ENCODE measurements around the gene PABPN1. TPM values are rescaled to one million over a fixed set of nuclear protein-coding genes. Genes with fewer than 3 reads are reported as not detected.
"Not testable (repeated sequence)": the region's sequence is repeated elsewhere in the genome, so short reads cannot be mapped to it uniquely, and the experiment has no call there.

Gene PABPN1
- total RNA-seq, result 86.9 TPM

DNA sequence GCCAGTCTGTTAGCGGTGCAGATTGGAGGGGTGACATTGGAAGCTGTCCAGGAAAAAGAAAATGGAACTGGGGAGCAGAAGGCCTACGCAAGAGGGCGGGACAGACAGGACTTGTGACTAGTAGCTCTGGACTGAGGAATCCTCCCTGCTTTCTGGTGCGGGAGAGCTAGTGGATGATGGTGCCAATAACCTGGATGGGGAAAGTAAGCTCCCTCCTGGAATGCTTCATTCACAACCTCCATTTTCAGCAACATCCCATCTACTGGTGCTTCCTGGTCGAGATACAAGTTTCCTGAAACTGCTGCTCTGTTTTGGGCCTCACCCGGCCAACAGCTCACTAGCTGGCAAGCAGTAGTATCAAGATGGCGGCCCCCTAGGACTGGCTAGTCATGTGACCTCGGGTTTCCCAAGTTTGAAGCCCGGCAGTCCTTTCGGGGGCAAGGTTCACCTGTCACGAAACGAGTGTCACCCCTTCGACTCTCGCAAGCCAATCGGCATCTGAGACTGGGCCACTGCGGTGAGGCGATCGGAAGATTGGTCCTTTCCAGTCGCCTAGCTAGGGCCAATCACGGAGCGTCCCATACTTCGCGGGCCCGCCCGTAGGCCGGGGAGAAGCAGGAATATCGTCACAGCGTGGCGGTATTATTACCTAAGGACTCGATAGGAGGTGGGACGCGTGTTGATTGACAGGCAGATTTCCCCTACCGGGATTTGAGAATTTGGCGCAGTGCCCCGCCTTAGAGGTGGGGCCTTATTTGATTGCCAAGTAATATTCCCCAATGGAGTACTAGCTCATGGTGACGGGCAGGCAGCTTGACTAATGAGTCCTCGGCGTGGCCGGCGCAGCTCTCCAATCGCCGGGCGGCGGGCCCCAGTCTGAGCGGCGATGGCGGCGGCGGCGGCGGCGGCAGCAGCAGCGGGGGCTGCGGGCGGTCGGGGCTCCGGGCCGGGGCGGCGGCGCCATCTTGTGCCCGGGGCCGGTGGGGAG lies at the start of gene PABPN1:
Gene PABPN1 (plus strand): TSS at position 874 of the 988 bp plus-strand sequence. CDS start 13 bp downstream, at position 887.
- ATAC-seq (peak; percentile 87), DNase-seq (ENCODE audit: low spot score) (peak; percentile 100)

GRCh38 chr14:23275412-23275811 lies 45.8 kb upstream of the PABPN1 start:
- ATAC-seq, result no peak
- DNase-seq (ENCODE audit: low spot score), result no peak

- ATAC-seq (no peak), DNase-seq (ENCODE audit: low spot score) (no peak)
These were observed 44.1 kb upstream of the PABPN1 start for GRCh38 chr14:23277189-23277588.

DNA sequence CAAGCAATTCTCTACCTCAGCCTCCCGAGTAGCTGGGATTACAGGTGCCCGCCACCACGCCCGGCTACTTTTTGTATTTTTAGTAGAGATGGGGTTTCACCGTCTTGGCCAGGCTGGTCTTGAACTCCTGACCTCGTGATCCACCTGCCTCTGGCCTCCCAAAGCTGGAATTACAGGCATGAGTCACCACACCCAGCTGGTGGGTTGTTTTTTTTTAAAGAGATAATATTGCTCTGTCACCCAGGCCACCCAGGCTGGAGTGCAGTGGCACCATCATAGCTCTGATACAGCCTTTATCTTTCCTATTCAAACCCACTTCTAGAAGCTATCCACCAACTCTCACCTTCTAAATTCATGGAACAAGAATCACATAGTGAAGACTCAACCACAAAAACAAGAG lies 43.3 kb upstream of the PABPN1 start:
- ATAC-seq, result not testable (repeated sequence)

GRCh38 chr14:23281247-23281646 lies 40.0 kb upstream of the PABPN1 start:
- ATAC-seq, result no peak

More for the DNA sequence above, 43.3 kb upstream of the PABPN1 start:
- not testable (repeated sequence) for DNase-seq (ENCODE audit: low spot score)

GRCh38 chr14:23284654-23285529 lies 36.4 kb upstream of the PABPN1 start:
- ATAC-seq (peak; percentile 2), DNase-seq (ENCODE audit: low spot score) (no peak)

More at GRCh38 chr14:23281247-23281646, 40.0 kb upstream of the PABPN1 start:
- no peak for DNase-seq (ENCODE audit: low spot score)

DNA sequence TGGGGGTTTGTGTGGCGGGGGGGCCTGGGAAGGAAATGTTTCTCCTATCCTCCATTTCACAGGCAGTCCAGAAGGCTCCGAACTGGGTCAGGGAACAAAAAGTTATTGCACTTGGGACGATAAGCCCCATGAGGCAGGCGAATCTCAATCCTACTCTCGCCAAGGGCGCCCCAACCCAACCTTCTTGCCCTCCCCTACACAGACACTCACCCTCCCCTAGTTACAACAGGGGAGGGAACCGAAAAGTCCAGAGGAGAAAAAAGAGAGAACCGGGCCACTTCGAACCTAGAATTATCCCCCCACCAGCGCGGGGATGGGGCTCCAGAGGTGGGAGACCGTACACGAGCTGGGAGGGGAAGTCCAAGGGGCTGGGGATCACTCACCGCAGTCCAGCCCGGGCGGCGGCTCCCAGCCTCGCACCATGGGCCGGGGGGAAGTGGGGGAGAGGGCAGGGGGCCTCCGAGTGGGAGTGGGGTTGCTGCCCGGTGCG lies 35.7 kb upstream of the PABPN1 start:
- ATAC-seq, result peak; percentile 28
- DNase-seq (ENCODE audit: low spot score), result no peak

GRCh38 chr14:23286020-23286901 lies 35.0 kb upstream of the PABPN1 start, which contains the start of gene HOMEZ:
Gene HOMEZ (minus strand): TSS chr14:23286132. CDS start chr14:23285952, 180 bp downstream.
- peak; percentile 97 for ATAC-seq
- DNase-seq (ENCODE audit: low spot score), result peak; percentile 100

DNA sequence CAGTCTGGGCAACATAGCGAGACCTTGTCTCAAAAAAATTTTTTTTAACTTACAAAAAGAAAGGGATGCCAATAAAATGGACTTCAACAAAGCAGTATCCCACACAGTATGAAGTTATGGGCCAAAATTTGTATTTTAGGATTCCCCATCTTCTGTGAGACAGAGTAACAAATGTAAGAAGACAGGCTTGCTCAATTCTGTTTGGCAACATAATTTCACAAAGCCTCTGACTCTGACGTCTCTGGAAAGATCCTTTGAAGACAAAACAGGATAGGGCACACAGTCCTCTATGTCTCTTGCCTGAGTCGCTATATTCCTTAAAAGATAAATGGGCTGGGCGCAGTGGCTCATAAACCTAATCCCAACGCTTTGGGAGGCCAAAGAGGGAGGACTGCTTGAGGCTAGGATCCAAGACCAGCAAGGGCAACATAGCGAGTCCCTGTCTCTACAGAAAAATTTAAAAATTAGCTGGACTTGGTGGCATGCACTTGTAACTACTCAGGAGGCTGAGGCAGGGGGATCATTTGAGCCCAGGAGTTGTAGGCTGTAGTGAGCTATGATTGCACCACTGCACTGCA lies 34.3 kb upstream of the PABPN1 start:
- DNase-seq (ENCODE audit: low spot score) (no peak), ATAC-seq (no peak)

- DNase-seq (ENCODE audit: low spot score), result no peak
- peak; percentile 92 for ATAC-seq
These were observed 26.3 kb upstream of the PABPN1 start for GRCh38 chr14:23294734-23295561.

- ATAC-seq (no peak), DNase-seq (ENCODE audit: low spot score) (no peak)
These were observed 25.1 kb upstream of the PABPN1 start for GRCh38 chr14:23296012-23296777.

DNA sequence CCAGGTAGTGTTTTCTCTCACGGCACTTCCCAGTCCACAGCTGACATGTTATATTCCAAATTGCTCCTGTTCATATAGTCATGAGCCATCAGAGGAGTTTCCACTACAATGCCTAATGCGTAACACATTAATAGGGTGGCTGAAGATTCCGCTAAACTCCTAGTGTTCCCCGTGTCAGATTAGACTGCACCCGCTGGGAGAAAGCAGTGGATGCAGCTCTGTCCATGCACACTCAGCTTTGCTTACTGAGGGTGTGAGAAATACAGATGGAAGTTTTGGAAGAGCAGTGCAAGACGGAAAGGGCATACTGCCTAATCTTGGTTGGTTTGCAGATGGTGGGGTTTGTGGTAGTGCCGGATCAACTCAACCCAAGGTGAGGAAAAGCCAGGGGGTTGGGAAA lies 24.2 kb upstream of the PABPN1 start:
- no peak for ATAC-seq
- DNase-seq (ENCODE audit: low spot score), result no peak

GRCh38 chr14:23297611-23298277 lies 23.5 kb upstream of the PABPN1 start:
- ATAC-seq (no peak), DNase-seq (ENCODE audit: low spot score) (no peak)

- no peak for ATAC-seq
- no peak for DNase-seq (ENCODE audit: low spot score)
These were observed 21.9 kb upstream of the PABPN1 start for GRCh38 chr14:23299211-23299957.

GRCh38 chr14:23299986-23300686 lies 21.1 kb upstream of the PABPN1 start:
- ATAC-seq (no peak), DNase-seq (ENCODE audit: low spot score) (no peak)

DNA sequence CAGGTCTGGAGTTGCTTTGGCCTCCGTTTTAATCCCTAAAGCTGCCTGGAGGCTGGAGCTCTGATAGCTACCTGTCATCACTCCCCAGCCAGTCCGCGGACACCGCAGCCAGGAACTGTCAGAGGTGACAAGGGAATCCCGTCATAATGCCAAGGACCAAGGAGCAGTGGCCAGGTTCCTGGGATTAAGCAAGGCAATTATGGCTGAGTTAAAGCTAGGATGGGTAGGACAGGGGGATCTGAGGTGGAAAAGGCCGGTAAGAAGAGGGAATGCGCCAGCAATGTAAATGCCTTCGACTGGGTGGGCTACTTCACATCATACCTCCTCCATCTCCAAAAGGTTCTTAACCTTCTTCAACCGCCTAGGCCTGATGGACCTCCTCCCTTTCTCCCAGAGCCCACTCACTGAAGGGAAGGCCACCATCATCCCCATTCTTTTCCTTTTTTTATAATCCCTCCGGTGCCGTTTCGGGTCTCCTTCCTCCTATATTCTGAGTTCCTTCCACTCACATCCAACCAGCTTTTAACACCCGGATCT lies 20.5 kb upstream of the PABPN1 start:
- DNase-seq (ENCODE audit: low spot score) (no peak), ATAC-seq (no peak)
